DMS79 (cell line): ENCODE data around the gene SELENON.

Source experiments
- DNase-seq: peaks from one replicate; lab custom pipeline; 2025; lab: John Stamatoyannopoulos, UW

SELENON gene

DNA sequence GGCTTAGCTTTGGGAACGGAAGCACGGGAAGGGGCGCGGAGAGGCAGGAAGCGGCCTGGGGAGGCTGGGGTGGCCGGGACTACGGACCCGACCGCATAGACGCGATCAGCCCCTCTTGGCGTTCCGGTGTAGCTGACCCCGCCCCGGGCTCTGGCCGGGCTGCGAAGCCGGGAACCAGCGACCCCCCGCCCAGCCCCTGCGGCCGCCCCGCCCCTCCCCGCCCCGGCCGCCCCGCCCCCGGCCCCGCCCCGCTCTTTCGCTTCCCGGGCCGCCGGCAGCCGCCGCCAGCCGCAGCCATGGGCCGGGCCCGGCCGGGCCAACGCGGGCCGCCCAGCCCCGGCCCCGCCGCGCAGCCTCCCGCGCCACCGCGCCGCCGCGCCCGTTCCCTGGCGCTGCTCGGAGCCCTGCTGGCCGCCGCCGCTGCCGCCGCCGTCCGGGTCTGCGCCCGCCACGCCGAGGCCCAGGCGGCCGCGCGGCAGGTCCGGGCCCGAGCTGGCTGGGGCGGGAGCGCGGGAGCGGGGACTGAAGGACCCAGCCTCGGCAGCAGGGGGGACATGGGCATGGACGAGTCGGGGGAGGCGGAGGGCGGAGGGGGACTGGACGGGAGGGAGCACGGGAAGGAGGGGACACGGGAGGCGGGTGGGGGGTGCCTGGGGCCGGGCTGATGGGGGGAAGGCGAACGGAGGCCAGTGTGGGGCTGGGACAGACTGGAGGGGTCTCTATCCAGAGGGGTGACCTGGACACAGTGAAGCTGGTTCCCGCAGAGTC is at the start of gene SELENON:
Gene SELENON, plus strand, starts transcription at position 259 of the 768 bp plus-strand sequence. Its CDS starts 38 bp downstream, at position 297.
- peak; percentile 43 for DNase-seq

DNA sequence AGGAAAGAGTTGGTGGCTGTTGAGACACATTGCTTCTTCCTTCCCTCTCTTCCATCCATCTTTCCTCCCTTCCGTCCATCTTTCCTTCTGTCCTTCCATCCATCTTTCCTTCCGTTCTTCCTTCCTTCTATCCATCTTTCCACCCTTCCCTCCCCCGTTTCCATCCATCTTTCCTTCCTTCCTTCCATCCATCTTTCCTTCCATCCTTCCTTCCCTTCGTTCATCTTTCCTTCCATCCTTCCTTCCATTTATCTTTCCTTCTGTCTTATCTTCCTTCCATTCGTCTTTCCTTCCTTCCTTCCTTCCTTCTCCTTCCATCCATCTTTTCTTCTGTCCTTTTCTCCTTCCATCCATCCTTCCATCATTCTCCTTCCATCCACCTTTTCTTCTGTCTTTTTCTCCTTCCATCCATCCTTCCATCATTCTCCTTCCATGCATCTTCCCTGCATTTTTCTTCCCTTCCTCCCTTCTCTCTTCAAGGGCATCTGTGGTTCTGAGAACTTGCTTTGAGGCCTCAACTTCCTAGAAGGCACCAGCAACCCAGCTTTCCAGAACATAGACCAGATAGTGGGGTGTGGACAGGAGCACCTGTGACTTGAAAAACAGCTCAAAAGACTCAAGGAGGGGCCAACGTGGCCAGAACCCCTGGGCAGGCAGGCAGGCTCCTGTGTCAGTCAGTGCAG is 48.9 kb upstream of the SELENON start:
- no peak for DNase-seq

GRCh38 chr1:25754470-25755181 is 45.4 kb upstream of the SELENON start:
- no peak for DNase-seq

DNA sequence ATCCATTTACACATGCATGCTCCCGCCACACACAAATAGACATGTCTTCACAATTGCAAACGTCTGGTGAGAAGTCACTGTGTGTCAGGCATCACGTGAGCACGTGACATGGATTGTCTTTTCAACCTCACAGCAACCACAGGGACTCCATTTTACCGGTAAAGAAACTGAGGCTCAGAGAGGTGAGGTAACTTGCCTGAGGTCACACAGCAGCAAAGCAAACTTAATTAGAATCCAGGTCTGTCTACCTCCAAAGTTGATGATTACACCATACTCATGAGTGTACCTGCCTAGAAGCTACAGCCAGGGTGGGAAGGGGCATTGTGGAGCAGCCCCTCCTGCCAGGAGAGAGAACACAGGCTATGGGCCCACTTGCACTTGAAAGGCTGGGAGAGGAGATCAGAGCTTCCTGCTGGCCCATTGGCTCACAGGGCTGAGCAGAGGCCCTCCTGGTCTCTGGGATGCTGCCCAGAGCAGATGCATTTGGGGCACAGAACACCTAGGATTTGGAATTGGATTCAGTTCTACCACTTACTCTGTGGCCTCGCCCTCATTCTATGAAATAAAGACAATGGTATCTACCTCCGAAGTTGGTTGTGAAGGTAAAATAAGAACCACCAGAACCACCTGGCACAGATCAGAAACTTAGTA is 44.4 kb upstream of the SELENON start:
- no peak for DNase-seq

- DNase-seq, result no peak
Observed at GRCh38 chr1:25756215-25756614, 43.8 kb upstream of the SELENON start.

DNA sequence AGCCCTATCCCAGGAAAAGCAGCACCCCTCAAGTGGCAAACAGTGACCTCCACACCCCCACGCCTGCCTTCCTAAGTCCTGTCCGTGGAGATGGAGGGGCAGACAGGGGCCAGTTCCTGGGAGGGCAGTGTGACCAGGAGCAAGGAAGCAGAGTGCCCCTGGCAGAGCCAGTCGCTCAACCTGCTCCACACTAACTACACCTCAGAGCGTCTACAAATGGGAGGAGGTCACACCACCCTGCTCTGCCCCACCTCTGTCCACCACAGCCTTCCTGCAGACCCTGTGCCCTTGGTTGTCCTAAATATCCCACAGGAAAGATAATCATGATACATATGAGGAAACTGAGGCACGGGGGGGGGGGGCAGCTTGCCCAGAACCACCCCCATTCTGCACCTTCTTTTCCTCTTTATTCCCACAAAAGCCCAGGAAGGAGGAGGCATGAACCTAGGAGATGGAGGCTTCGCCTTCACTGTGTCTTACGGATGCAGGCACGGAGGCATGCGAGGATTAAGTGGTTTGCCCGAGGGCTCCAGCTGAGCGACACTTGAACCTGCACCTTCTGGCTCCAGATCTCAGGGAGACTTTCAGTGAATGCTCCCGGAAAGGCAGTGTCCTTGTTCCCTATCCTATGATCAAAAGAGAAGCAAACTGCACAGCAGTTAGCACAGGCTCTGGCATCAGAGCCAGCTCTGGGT is 42.7 kb upstream of the SELENON start:
- no peak for DNase-seq

- no peak for DNase-seq
Observed at GRCh38 chr1:25757846-25758185, 42.2 kb upstream of the SELENON start.

DNA sequence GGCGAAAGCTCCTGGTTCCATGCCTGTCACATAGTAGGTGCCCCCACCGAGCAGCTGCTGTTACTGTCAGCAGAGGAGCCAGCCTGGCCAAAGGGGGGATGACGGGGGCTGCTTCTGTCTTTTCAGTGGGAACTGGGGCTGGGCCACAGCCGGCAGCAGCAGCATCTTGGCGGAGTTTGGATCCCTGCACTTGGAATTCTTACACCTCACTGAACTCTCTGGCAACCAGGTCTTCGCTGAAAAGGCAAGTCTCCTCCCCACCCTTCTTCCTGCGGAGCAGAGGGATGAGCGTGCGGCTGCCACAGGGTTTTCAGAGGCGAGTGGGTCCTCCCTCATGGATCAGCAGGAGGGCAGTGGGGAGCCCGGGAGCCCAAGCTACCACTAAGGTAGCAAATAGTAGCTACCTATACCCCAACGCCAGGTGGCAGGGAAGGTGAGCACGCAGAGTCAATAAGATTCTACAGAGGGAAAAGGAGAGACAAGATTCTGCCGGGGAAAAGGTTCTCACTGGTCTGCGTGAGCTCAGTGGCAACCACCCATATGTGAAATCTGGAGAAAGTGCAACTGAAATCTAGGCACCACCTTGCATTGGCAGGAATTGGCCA is 41.4 kb upstream of the SELENON start:
- DNase-seq, result no peak

DNA sequence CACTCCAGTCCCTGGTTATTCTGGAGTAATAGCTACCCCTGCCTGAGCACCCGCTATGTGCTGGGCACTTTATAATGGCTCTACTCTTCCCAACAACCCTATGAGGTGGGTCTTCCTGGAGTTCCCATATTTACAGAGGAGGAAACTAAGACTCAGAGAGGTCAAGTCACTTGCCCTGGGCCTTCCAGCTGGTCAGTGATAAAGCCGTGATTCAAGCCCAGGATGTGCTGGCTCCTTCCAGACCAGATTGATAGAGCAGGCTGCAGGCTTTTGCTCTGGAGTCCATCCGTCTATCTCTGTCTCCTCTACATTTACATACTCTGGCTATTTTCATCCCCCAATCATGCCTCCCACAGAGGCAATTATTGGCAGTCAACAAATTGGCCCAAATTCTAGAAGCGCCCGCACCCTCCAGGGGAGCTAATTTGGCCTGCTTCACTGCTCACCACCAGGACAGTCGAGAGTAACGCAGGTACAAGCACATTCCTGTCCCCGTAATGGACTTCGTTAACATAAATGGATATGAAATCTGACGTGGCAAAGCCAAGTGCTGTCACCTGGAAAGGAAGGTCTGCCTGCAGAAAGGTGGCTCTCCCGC is 39.8 kb upstream of the SELENON start:
- no peak for DNase-seq

GRCh38 chr1:25760871-25761270 is 39.1 kb upstream of the SELENON start:
- DNase-seq, result no peak

- no peak for DNase-seq
Observed at GRCh38 chr1:25763493-25763892, 36.5 kb upstream of the SELENON start.

DNA sequence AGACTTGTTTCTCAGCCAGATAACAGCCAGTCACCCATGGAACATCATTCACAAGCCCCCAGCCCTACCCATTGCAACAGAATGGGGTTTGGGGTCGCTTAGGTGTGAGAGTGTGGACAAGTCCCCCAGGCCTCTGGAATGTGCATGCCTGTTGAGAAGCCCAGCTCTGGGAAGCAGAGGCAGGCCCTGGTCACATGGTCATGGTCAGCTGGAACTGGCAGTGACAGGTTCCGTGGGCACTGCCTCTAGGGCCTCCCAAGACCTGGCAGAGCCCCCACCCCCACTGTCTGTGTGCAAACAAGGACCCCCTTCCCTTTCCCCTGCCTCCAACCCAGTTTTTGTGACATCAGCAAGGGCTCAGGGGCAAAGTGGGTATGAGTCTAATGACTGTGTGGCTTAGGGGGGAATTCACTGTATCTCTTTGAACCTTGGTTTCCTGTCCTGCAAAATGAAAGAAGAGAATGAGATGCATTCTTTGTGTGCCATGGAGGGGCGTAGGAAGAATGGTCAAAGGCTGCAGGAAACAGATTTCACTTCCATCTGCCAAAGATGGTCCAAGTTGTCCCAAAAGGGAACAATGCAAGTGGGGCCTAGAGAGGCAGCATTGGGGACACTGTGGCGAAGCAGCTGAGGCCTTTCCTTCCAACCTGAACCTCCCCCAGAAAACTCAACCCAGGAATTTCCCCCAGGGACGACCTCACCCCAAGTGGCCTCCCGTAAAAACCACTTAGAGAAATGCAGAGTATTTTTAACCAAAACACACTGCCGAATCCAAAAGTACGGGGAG is 34.7 kb upstream of the SELENON start:
- DNase-seq, result no peak

DNA sequence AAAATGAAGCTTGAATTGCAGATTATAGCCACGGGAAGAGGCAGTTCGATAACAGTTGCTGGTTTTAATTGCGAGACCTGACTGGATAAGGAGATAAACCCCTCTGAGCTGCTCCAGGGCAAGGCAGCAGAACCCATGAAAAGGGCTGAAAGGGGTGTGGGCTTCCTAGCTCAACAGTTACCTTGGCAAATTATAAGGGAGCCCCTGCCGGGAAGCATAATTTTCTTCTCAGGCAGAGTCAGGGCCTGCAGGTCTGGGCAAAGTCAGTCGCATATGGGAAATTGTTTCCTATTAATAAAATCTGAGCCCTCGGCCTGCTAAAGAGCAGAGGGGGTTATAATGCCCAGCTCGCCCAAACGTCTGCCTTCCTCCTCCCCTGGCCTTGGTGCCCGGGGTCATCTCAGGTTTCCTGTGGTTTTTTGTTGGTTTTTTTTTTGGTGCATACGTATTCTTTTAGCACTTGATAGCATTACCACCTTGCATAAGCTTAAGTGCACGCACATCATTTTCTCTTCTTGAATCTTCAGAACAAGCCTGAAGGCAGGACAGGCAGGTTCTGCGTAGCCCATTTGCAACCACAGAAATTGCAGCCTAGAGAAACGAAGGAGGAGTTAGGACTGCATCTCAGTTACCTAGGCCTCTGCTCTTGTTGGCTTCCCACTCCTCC is 33.9 kb upstream of the SELENON start:
- peak; percentile 88 for DNase-seq

GRCh38 chr1:25766721-25767436 is 33.1 kb upstream of the SELENON start:
- peak; percentile 66 for DNase-seq

- no peak for DNase-seq
Observed at GRCh38 chr1:25767437-25767770, 32.6 kb upstream of the SELENON start.

DNA sequence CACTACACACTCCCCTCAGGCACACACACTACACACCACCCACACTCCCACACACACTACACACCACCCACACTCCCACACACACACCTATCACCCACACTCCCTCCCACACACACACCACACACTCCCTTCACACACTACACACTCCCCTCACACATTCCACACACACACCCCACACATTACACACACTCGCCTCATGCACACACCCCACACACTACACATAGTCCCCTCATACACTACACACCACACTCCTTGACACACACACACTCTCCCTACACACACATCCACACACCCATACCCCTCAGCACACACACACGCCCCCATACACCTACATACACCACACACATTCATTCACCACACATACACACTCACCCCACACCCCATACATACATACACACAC is 31.0 kb upstream of the SELENON start:
- DNase-seq, result no peak

DNA sequence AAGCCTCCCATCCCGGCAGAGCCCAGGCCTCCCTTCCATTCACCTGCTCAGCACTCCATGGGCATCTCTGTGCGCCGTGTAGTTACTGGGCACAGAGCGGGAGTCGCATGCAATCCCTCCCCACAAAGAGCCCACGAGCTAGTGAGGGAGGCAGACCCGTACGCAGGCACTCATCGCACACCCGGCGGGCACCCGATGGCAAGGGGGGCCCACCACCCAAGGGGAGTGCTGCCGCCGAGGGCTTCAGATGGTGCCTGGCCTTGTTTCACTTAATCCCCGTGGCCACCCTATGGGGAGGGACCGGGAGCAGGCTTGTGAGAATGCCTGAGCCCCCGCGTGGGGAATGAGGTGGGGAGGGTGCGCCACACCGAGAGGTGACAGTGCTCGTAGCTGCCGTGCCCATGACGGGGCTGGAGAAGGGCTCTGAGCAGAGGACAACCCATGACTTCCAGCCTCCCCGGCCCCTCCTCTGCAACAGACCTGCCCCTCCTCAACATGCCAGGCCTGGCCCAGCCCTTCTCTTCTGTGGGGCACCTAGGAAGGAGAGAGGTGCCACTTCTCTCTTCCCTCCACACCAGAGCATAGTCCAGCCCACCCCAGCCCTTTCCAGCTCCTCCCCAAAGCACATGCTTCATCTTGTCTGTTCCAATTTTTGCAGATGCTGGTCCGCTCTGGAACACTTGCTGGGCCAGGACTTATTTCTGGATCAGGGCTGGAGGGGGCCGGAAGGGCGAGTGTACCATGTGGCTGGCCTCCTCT is 30.2 kb upstream of the SELENON start:
- DNase-seq, result no peak

DNA sequence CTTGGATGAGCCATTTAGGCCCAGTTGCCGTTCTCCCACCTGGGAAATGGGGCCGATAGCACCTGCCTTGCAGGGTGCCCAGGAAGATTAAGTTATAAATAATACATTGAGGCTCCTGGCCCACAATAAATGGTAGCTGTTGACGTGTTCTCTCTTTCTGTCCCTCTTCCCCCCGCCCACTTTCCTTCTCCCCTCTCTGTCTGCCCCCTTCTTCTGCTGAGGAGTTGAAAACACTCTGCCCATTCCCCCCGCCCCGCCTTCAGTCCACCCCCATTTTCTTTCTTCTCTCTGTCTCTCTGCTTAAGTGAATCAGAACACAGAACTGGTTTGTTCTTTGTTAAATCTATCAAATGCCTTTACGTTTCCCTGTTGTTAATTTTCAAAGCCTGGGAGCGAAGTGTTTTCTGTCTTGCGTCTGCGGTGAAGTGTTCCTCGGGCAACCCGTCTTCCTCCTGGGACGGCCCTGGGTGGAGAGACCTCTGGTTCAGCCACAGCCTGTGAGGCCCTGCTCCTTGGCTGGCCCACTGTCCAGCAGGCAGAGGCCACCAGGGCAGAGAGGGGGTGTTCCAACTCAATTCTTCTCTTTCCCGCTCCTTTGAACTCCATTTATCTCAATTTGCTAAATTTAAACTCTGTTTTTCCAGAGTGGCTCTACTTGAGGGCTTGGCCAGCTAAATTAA is 29.3 kb upstream of the SELENON start:
- DNase-seq, result no peak
